NCI-H526 (cell line): ENCODE results near the gene TRAF7.

Experiments used
- DNase-seq, 2 experiments: peaks; one replicate each; lab custom pipeline; 2025; lab: John Stamatoyannopoulos, UW

The TRAF7 gene

GRCh38 chr16:2181952-2182351 lies 26.4 kb downstream of the TRAF7 start:
- DNase-seq, result no peak

- no peak for DNase-seq
Measured at GRCh38 chr16:2183671-2184070, 28.1 kb downstream of the TRAF7 start.

GRCh38 chr16:2184346-2184745 lies 28.8 kb downstream of the TRAF7 start:
- DNase-seq, result no peak

GRCh38 chr16:2184962-2185361 lies 29.4 kb downstream of the TRAF7 start:
- DNase-seq, result no peak

GRCh38 chr16:2186064-2186463 lies 30.5 kb downstream of the TRAF7 start:
- DNase-seq, result no peak

GRCh38 chr16:2186505-2186904 lies 30.9 kb downstream of the TRAF7 start:
- no peak for DNase-seq

- no peak for DNase-seq
Measured at GRCh38 chr16:2187212-2187611, 31.6 kb downstream of the TRAF7 start.

- no peak for DNase-seq
Measured at GRCh38 chr16:2188395-2188794, 32.8 kb downstream of the TRAF7 start.

- no peak for DNase-seq
Measured at GRCh38 chr16:2189252-2189893, 33.8 kb downstream of the TRAF7 start.

- DNase-seq, result no peak
Measured at GRCh38 chr16:2190002-2190658, 34.5 kb downstream of the TRAF7 start.

- DNase-seq, result no peak
Measured at GRCh38 chr16:2190659-2191445, 35.3 kb downstream of the TRAF7 start.

GRCh38 chr16:2191446-2191706 lies 35.8 kb downstream of the TRAF7 start:
- no peak for DNase-seq

GRCh38 chr16:2194166-2194834 lies 38.7 kb downstream of the TRAF7 start:
- no peak for DNase-seq

- DNase-seq, result peak; percentile 25 to 71
Measured at GRCh38 chr16:2194852-2195321, 39.3 kb downstream of the TRAF7 start.

GRCh38 chr16:2195322-2196161 lies 40.0 kb downstream of the TRAF7 start:
- DNase-seq, result no peak

- DNase-seq, result peak in 1 of 2 experiments; percentile 49
Measured at GRCh38 chr16:2196162-2196980, 40.8 kb downstream of the TRAF7 start, which contains the start of gene CASKIN1. Gene CASKIN1 (minus strand): TSS chr16:2196605. CDS start chr16:2196432, 173 bp downstream.

GRCh38 chr16:2196981-2197511 lies 41.5 kb downstream of the TRAF7 start:
- no peak for DNase-seq

- DNase-seq, result no peak
Measured at GRCh38 chr16:2197765-2198164, 42.2 kb downstream of the TRAF7 start.

GRCh38 chr16:2198283-2198682 lies 42.7 kb downstream of the TRAF7 start:
- no peak for DNase-seq

- DNase-seq, result no peak
Measured at GRCh38 chr16:2199095-2199494, 43.5 kb downstream of the TRAF7 start.
